Measurements from ENCODE around the gene COG3. TPM values are rescaled to one million over a fixed set of nuclear protein-coding genes. Genes with fewer than 3 reads are reported as not detected.
A peak's percentile ranks its signal among the peaks of the same experiment; 100 is the strongest.

Gene COG3
- total and polyA plus RNA-seq, 12 donors: 21.9 to 70.1 (median 34.0) TPM

GRCh38 chr13:45454204-45454603 lies 10.5 kb upstream of the COG3 start:
- Histone ChIP-seq H3K9me3 (replicated peaks in 1 of 3) (no peaks in the 10 kb centered on the region), H3K4me3 (no peak overlapping the region), H3K36me3 (replicated peaks in 1 of 2) (no peaks in the 10 kb centered on the region), H3K27ac (no peak overlapping the region), H3K27me3 (no peaks in the 10 kb centered on the region), H3K4me1 (replicated peaks in 1 of 2) (peaks cover 3 to 4% of the 10 kb centered on the region in 2 donors)
- intact Hi-C loops (cut with DNase I): no loop called here
- TF ChIP-seq CTCF (IDR thresholded peaks at IDR 0.05) (no peak), POLR2A (IDR thresholded peaks at IDR 0.05) (no peak)
- no peak for DNase-seq
- WGBS, 4 donors: 78 to 89% (median 80%) methylated on average over 7 of the region's 7 CpGs

GRCh38 chr13:45456196-45456972 lies 8.4 kb upstream of the COG3 start:
- no peak for TF ChIP-seq CTCF (IDR thresholded peaks at IDR 0.05)
- TF ChIP-seq POLR2A (IDR thresholded peaks at IDR 0.05): no peak
- intact Hi-C loops (cut with DNase I): no loop called here
- H3K4me3 ChIP-seq: no peak overlapping the region
- no peak overlapping the region for H3K27ac ChIP-seq
- no peaks in the 10 kb centered on the region for H3K9me3 ChIP-seq (replicated peaks in 1 of 3)
- H3K36me3 ChIP-seq (replicated peaks in 1 of 2): no peaks in the 10 kb centered on the region
- DNase-seq: no peak
- no peaks in the 10 kb centered on the region for H3K27me3 ChIP-seq
- H3K4me1 ChIP-seq (replicated peaks in 1 of 2): no peaks in the 10 kb centered on the region
- WGBS, 4 donors: 73 to 84% (median 81%) methylated on average over 2 of the region's 2 CpGs

- intact Hi-C loops (cut with DNase I): loop anchor here in 1 of 2 donors (10.0 kb wide), 1 partner anchor 49 kb away; the partner anchor contains the start of gene SLC25A30
- TF ChIP-seq POLR2A (IDR thresholded peaks at IDR 0.05) (no peak), CTCF (IDR thresholded peaks at IDR 0.05) (peak in 4 of 6 experiments; percentile 50 to 79 (median 72))
- H3K4me3 ChIP-seq: peak overlapping the region in 2 of 4 donors; percentile 66 to 95
- no peaks in the 10 kb centered on the region for H3K9me3 ChIP-seq (replicated peaks in 1 of 3)
- H3K36me3 ChIP-seq (replicated peaks in 1 of 2): no peaks in the 10 kb centered on the region
- peaks cover 34 to 42% of the 10 kb centered on the region in 2 donors for H3K4me1 ChIP-seq (replicated peaks in 1 of 2)
- H3K27me3 ChIP-seq: no peaks in the 10 kb centered on the region
- 82 to 87% (median 84%) methylated on average over 9 of the region's 9 CpGs for WGBS, 4 donors
- DNase-seq: peak in 1 of 7 donors; percentile 66
- H3K27ac ChIP-seq: peak overlapping the region in 4 of 5 donors; percentile 90 to 92 (median 92)
Observed at GRCh38 chr13:45464141-45464686, 525 bp upstream of the COG3 start.

GRCh38 chr13:45466359-45466758 lies 1.6 kb downstream of the COG3 start:
- Histone ChIP-seq H3K4me1 (replicated peaks in 1 of 2) (peaks cover 37 to 58% of the 10 kb centered on the region in 2 donors), H3K9me3 (replicated peaks in 1 of 3) (no peaks in the 10 kb centered on the region), H3K4me3 (peak overlapping the region in 1 of 4 donors; percentile 66), H3K27me3 (no peaks in the 10 kb centered on the region), H3K27ac (peak overlapping the region in 2 of 5 donors; percentile 11 to 92), H3K36me3 (replicated peaks in 1 of 2) (no peaks in the 10 kb centered on the region)
- DNase-seq: no peak
- 72 to 83% (median 78%) methylated on average over 4 of the region's 4 CpGs for WGBS, 4 donors
- intact Hi-C loops (cut with DNase I): loop anchor here in 1 of 2 donors (10.0 kb wide), 1 partner anchor 52 kb away; the partner anchor contains the start of gene SLC25A30
- TF ChIP-seq CTCF (IDR thresholded peaks at IDR 0.05): no peak
- no peak for TF ChIP-seq POLR2A (IDR thresholded peaks at IDR 0.05)
